ENCODE data around the gene TBL2.
"Not testable (repeated sequence)": the region's sequence is repeated elsewhere in the genome, so short reads cannot be mapped to it uniquely, and the experiment has no call there.

TBL2 gene

GRCh38 chr7:73536479-73536878 is 41.9 kb downstream of the TBL2 start:
- no peak for DNase-seq (ENCODE audit: low spot score)
- FAIRE-seq = no peak

- DNase-seq (ENCODE audit: low spot score); FAIRE-seq: not testable (repeated sequence)
These were observed 42.5 kb downstream of the TBL2 start for GRCh38 chr7:73535918-73536317.

- FAIRE-seq (no peak), DNase-seq (ENCODE audit: low spot score) (no peak)
These were observed 44.6 kb downstream of the TBL2 start for GRCh38 chr7:73533742-73534141.

GRCh38 chr7:73532224-73532623 is 46.2 kb downstream of the TBL2 start:
- FAIRE-seq (no peak), DNase-seq (ENCODE audit: low spot score) (no peak)

- DNase-seq (ENCODE audit: low spot score) (no peak), FAIRE-seq (no peak)
These were observed 47.6 kb downstream of the TBL2 start for GRCh38 chr7:73530800-73531199.

- no peak for FAIRE-seq
- no peak for DNase-seq (ENCODE audit: low spot score)
These were observed 51.2 kb downstream of the TBL2 start for GRCh38 chr7:73526896-73527821.

GRCh38 chr7:73526158-73526494 is 52.3 kb downstream of the TBL2 start:
- not testable (repeated sequence) for DNase-seq (ENCODE audit: low spot score); FAIRE-seq

GRCh38 chr7:73522105-73522872 is 56.1 kb downstream of the TBL2 start, which contains the start of gene BAZ1B:
Gene BAZ1B (minus strand): TSS chr7:73522293. CDS start chr7:73521933, 360 bp downstream.
- DNase-seq (ENCODE audit: low spot score) (peak; percentile 98), FAIRE-seq (peak; percentile 81)

GRCh38 chr7:73521636-73522104 is 56.7 kb downstream of the TBL2 start:
- FAIRE-seq (no peak), DNase-seq (ENCODE audit: low spot score) (no peak)

- DNase-seq (ENCODE audit: low spot score) (no peak), FAIRE-seq (peak; percentile 28)
These were observed 57.4 kb downstream of the TBL2 start for GRCh38 chr7:73520673-73521635.

GRCh38 chr7:73519867-73520672 is 58.3 kb downstream of the TBL2 start:
- DNase-seq (ENCODE audit: low spot score) (no peak), FAIRE-seq (no peak)

GRCh38 chr7:73518470-73518869 is 59.9 kb downstream of the TBL2 start:
- no peak for FAIRE-seq
- no peak for DNase-seq (ENCODE audit: low spot score)
